Pancreas (tissue), 10 donors: ENCODE data around the gene CMTM8. TPM values are rescaled to one million over a fixed set of nuclear protein-coding genes. Genes with fewer than 3 reads are reported as not detected.

ENCODE experiments used
- ATAC-seq, 4 donors: fragments of 200-7000 bp; cut with Tn5 transposase; one replicate each; pipeline versions ENCODE4 v1.8.0 to v1.9.1; 2020; ENCODE audit warnings: mild to moderate bottlenecking in 4 of 4, moderate library complexity in 4 of 4
- DNase-seq, 6 donors: peaks; one replicate each; pipeline ENCODE4 v3.0.0-alpha.2; 2020
- FAIRE-seq: peaks from 2 replicates; lab custom pipeline; 2012; peaks lifted over from hg19 to GRCh38; lab: Jason Lieb, UNC
- H3K27ac ChIP-seq, 4 donors: fragments of 200-600 bp; sonication (generic); 1 replicate in 3 of 4; 2 replicates in 1 of 4; pipeline versions ENCODE4 v1.5.0 to v1.8.0; 2020
- H3K27me3 ChIP-seq, 4 donors: fragments of 200-600 bp; one replicate each; pipeline ENCODE4 v1.8.0; 2021
- H3K36me3 ChIP-seq, 3 donors: fragments of 200-600 bp; sonication (generic) in 1 of 3; one replicate each; pipeline versions ENCODE4 v1.5.0 to v1.8.0; 2020 to 2021
- H3K4me1 ChIP-seq, 3 donors: fragments of 200-600 bp; one replicate each; pipeline ENCODE4 v1.8.0; 2021
- H3K4me3 ChIP-seq, 4 donors: fragments of 200-600 bp; sonication (generic) in 2 of 4; one replicate each; pipeline versions ENCODE4 v1.5.0 to v1.8.0; 2020 to 2021
- H3K9me3 ChIP-seq, 4 donors: fragments of 200-600 bp; one replicate each; pipeline ENCODE4 v1.8.0; 2021
- CTCF ChIP-seq, 4 donors: fragments of 200-600 bp; sonication (generic) in 3 of 4; IDR thresholded peaks; one replicate each; pipeline versions ENCODE4 v1.5.0 to v1.8.0; 2021; ENCODE audit warnings: antibody characterized with exemption in 4 of 4
- WGBS, 2 donors: extraction: QIAGEN DNeasy Blood & Tissue Kit; methylation state at CpG; one replicate each; pipeline ENCODE4 v1.1.7; 2013; 5-methylcytosine and 5-hydroxymethylcytosine counted together
- intact Hi-C, 3 donors: fragments of 100-400 bp; cut with DNase I; formaldehyde crosslinking; loops; one replicate each; pipeline versions ENCODE4 v1.11.1 to v1.14.2; 2022
- polyA plus RNA-seq, 2 donors: library from polyadenylated mRNA; stranded (reverse); fragments of 200-250 nt; gene quantifications; one replicate each; pipeline ENCODE4 v1.2.3, GENCODE V29; 2013
- total RNA-seq, 6 donors: library from RNA; stranded (reverse); fragmentation: NEBNext Ultra II Directional in 4 of 6; extraction: Animal tissue kit (Norgen Biotek cat#: 25700) in 4 of 6; gene quantifications; one replicate each; pipeline versions ENCODE4 v1.2.1 to v1.2.4, GENCODE V29; 2021 to 2023
- donor health status: healthy with polysubstance abuse.
- donor health status: DM: no; HTN: no; CAD: no; lungs with moderate emphysema.
- donor health status: DM: no; HTN: no; CAD: no.
- donor health status: control.
- donor health status: control.
- donor health status: Bipolar disorder and iron deficiency.
- donor health status: DM: yes; HTN: yes; CAD: no.
- donor health status: DM: no; HTN: no; CAD: no.
- donor health status: DM: no; HTN: no; CAD: no.
- donor health status: DM: yes; HTN: yes; CAD: no.

CMTM8 gene
- total and polyA plus RNA-seq, 8 donors: 11.0 to 23.7 (median 16.7) TPM

- ATAC-seq: no peak
- no peak overlapping the region for H3K27ac ChIP-seq
- WGBS, 2 donors: 41 to 58% methylated on average over 2 of the region's 2 CpGs
- intact Hi-C loops: no loop called here
- H3K4me1 ChIP-seq: peaks cover 5 to 20% (median 9%) of the 10 kb centered on the region in 3 donors
- no peak for TF ChIP-seq CTCF (IDR thresholded peaks at IDR 0.05)
- no peaks in the 10 kb centered on the region for H3K36me3 ChIP-seq
- FAIRE-seq: no peak
- H3K27me3 ChIP-seq: no peaks in the 10 kb centered on the region
- no peaks in the 10 kb centered on the region for H3K9me3 ChIP-seq
- DNase-seq: no peak
- no peak overlapping the region for H3K4me3 ChIP-seq
Measured at GRCh38 chr3:32397941-32398340, 159.5 kb downstream of the CMTM8 start.

- no peaks in the 10 kb centered on the region for H3K9me3 ChIP-seq
- no peak for TF ChIP-seq CTCF (IDR thresholded peaks at IDR 0.05)
- no peaks in the 10 kb centered on the region for H3K36me3 ChIP-seq
- ATAC-seq (no peak), DNase-seq (no peak), FAIRE-seq (no peak)
- intact Hi-C loops: no loop called here
- H3K27ac ChIP-seq: peak overlapping the region in 1 of 4 donors; percentile 20
- no peak overlapping the region for H3K4me3 ChIP-seq
- peaks cover 5 to 20% (median 9%) of the 10 kb centered on the region in 3 donors for H3K4me1 ChIP-seq
- H3K27me3 ChIP-seq: no peaks in the 10 kb centered on the region
- 54 to 76% methylated on average over 10 of the region's 10 CpGs for WGBS, 2 donors
Measured at GRCh38 chr3:32398531-32398930, 160.1 kb downstream of the CMTM8 start.

GRCh38 chr3:32399030-32399620, 160.6 kb downstream of the CMTM8 start:
- DNase-seq (no peak), ATAC-seq (peak in 3 of 4 donors; percentile 15 to 46 (median 36)), FAIRE-seq (peak; percentile 86)
- Histone ChIP-seq H3K27me3 (no peaks in the 10 kb centered on the region), H3K4me3 (no peak overlapping the region), H3K4me1 (peaks cover 5 to 20% (median 9%) of the 10 kb centered on the region in 3 donors), H3K9me3 (no peaks in the 10 kb centered on the region), H3K27ac (peak overlapping the region in 1 of 4 donors; percentile 93), H3K36me3 (no peaks in the 10 kb centered on the region)
- intact Hi-C loops: no loop called here
- TF ChIP-seq CTCF (IDR thresholded peaks at IDR 0.05): peak; percentile 22 to 55 (median 34)
- WGBS, 2 donors: 48 to 57% methylated on average over 2 of the region's 2 CpGs

GRCh38 chr3:32401126-32401525, 162.6 kb downstream of the CMTM8 start:
- H3K27me3 ChIP-seq: no peaks in the 10 kb centered on the region
- H3K4me3 ChIP-seq: peak overlapping the region; percentile 20 to 49 (median 28)
- no peak for TF ChIP-seq CTCF (IDR thresholded peaks at IDR 0.05)
- H3K9me3 ChIP-seq: no peaks in the 10 kb centered on the region
- no peak for DNase-seq
- ATAC-seq: peak in 1 of 4 donors; percentile 12
- H3K36me3 ChIP-seq: no peaks in the 10 kb centered on the region
- WGBS, 2 donors: 28 to 33% methylated on average over 11 of the region's 11 CpGs
- peaks cover 5 to 20% (median 15%) of the 10 kb centered on the region in 3 donors for H3K4me1 ChIP-seq
- intact Hi-C loops: no loop called here
- H3K27ac ChIP-seq: peak overlapping the region; percentile 72 to 94 (median 92)
- no peak for FAIRE-seq

- no peak for TF ChIP-seq CTCF (IDR thresholded peaks at IDR 0.05)
- WGBS, 2 donors: 1% methylated on average over 39 to 41 of the region's 41 CpGs
- Histone ChIP-seq H3K36me3 (no peaks in the 10 kb centered on the region), H3K9me3 (no peaks in the 10 kb centered on the region), H3K27ac (peak overlapping the region; percentile 72 to 94 (median 92)), H3K4me3 (peak overlapping the region; percentile 20 to 49 (median 28)), H3K27me3 (no peaks in the 10 kb centered on the region), H3K4me1 (peaks cover 5 to 20% (median 15%) of the 10 kb centered on the region in 3 donors)
- FAIRE-seq (no peak), DNase-seq (peak; percentile 67 to 87 (median 74)), ATAC-seq (peak; percentile 78 to 89 (median 84))
- intact Hi-C loops: no loop called here
Measured at GRCh38 chr3:32401556-32402081, 163.1 kb downstream of the CMTM8 start.
